Panc1 (cell line): ENCODE data around the gene IKZF3.
"Not testable (repeated sequence)": the region's sequence is repeated elsewhere in the genome, so short reads cannot be mapped to it uniquely, and the experiment has no call there.

ENCODE experiments used
- CTCF ChIP-seq: fragments of 450-650 bp; IDR thresholded peaks from 2 replicates; pipeline ENCODE4 v1.5.1; 2017; ENCODE audit warnings: mild to moderate bottlenecking
- POLR2AphosphoS5 ChIP-seq: IDR thresholded peaks from 2 replicates; pipeline ENCODE4 v1.6.1; 2012; ENCODE audit warnings: mild to moderate bottlenecking, low read depth, low read length, moderate library complexity
- REST ChIP-seq, 2 experiments: IDR thresholded peaks; 2 replicates each; pipeline ENCODE4 v1.6.1; 2011 to 2012; ENCODE audit warnings: low read depth in 2 of 2, control low read depth in 1 of 2, low read length in 1 of 2, mild to moderate bottlenecking in 1 of 2, moderate library complexity in 1 of 2; ENCODE audit not compliant: insufficient read depth in 1 of 2

- not testable (repeated sequence) for TF ChIP-seq CTCF; POLR2AphosphoS5; REST (IDR thresholded peaks at IDR 0.05; ENCODE audit: insufficient read depth in 1 of 2, low read depth in 2 of 2, low read length in 1 of 2)
Observed at GRCh38 chr17:39725923-39726322, 138.2 kb downstream of the IKZF3 start.
